Right lobe of liver (tissue), 4 donors: Measurements from ENCODE around the gene PPP1R37.

Experiments
- CTCF ChIP-seq, 4 donors: fragments of 200-600 bp in 3 of 4; fragments of 450-650 bp in 1 of 4; IDR thresholded peaks; one replicate each; pipeline versions ENCODE4 v1.5.1 to v1.8.0; 2016 to 2022; ENCODE audit warnings: antibody characterized with exemption in 4 of 4, mild to moderate bottlenecking in 2 of 4
- POLR2A ChIP-seq: fragments of 450-650 bp; IDR thresholded peaks from one replicate; pipeline ENCODE4 v1.6.1; 2017; ENCODE audit warnings: antibody characterized with exemption, mild to moderate bottlenecking
- donor health status: DM: no; HTN: no; CAD: no.
- donor health status: DM: no; HTN: no; CAD: no.
- donor health status: DM: no; HTN: yes; CAD: no.

- TF ChIP-seq CTCF (IDR thresholded peaks at IDR 0.05) (no peak), POLR2A (no peak)
Measured at GRCh38 chr19:45124021-45124420, 31.0 kb downstream of the PPP1R37 start.
